OCI-LY1 (cell line): ENCODE measurements around the gene NSUN5.
"Not testable (repeated sequence)": the region's sequence is repeated elsewhere in the genome, so short reads cannot be mapped to it uniquely, and the experiment has no call there.

Source experiments
- H2AFZ ChIP-seq: fragments of 200-600 bp; sonication (generic), shearing (Covaris generic); 2 replicates; pipeline ENCODE4 v1.6.0; 2014; ENCODE audit warnings: antibody characterized with exemption, mild to moderate bottlenecking, low read length
- H3F3A ChIP-seq: fragments of 200-600 bp; sonication (generic), shearing (Covaris generic); 2 replicates; pipeline ENCODE4 v1.6.0; 2014; ENCODE audit warnings: mild to moderate bottlenecking, antibody characterized with exemption, low read length, moderate library complexity; ENCODE audit not compliant: insufficient read depth
- H3K27ac ChIP-seq: fragments of 200-600 bp; sonication (generic); 2 replicates; pipeline ENCODE4 v1.5.1; 2014; ENCODE audit warnings: low read length, mixed run types, mild to moderate bottlenecking, low read depth; ENCODE audit not compliant: poor library complexity, severe bottlenecking
- H3K27me3 ChIP-seq: fragments of 200-600 bp; sonication (generic); 2 replicates; pipeline ENCODE4 v1.6.0; 2014; ENCODE audit warnings: antibody characterized with exemption, mild to moderate bottlenecking, low read length, moderate library complexity; ENCODE audit not compliant: insufficient read depth
- H3K36me3 ChIP-seq: fragments of 200-600 bp; sonication (generic); 2 replicates; pipeline ENCODE4 v1.6.1; 2014; ENCODE audit warnings: mild to moderate bottlenecking, antibody characterized with exemption, low read length, moderate library complexity, mixed read lengths; ENCODE audit not compliant: insufficient read depth
- H3K4me1 ChIP-seq: fragments of 200-600 bp; sonication (generic); 2 replicates; pipeline ENCODE4 v1.5.1; 2014; ENCODE audit warnings: mild to moderate bottlenecking, low read length, moderate library complexity; ENCODE audit not compliant: insufficient read depth, severe bottlenecking
- H3K4me2 ChIP-seq: fragments of 200-600 bp; sonication (generic), shearing (Covaris generic); 2 replicates; pipeline ENCODE4 v1.6.1; 2014; ENCODE audit warnings: low read length
- H3K4me3 ChIP-seq: fragments of 200-600 bp; sonication (generic); 2 replicates; pipeline ENCODE4 v1.5.1; 2014; ENCODE audit warnings: low read length, low read depth, mild to moderate bottlenecking, mixed read lengths; ENCODE audit not compliant: poor library complexity, severe bottlenecking
- H3K79me2 ChIP-seq: fragments of 200-600 bp; shearing (Covaris generic); 2 replicates; pipeline ENCODE4 v1.6.1; 2016; ENCODE audit warnings: mixed run types, low read length, mixed read lengths; ENCODE audit not compliant: insufficient read depth
- H3K9ac ChIP-seq: fragments of 200-600 bp; sonication (generic), shearing (Covaris generic); 2 replicates; pipeline ENCODE4 v1.6.1; 2014; ENCODE audit warnings: mild to moderate bottlenecking, low read length, mixed read lengths
- H3K9me2 ChIP-seq: fragments of 200-600 bp; sonication (generic), shearing (Covaris generic); 2 replicates; pipeline ENCODE4 v1.6.1; 2014; ENCODE audit warnings: low read depth, mild to moderate bottlenecking, low read length, mixed read lengths
- H3K9me3 ChIP-seq: fragments of 200-600 bp; shearing (Covaris generic); 2 replicates; pipeline ENCODE4 v1.6.1; 2014; ENCODE audit warnings: low read length, mixed read lengths
- H4K20me1 ChIP-seq: fragments of 200-600 bp; sonication (generic), shearing (Covaris generic); 2 replicates; pipeline ENCODE4 v1.6.0; 2016; ENCODE audit warnings: mild to moderate bottlenecking, low read length; ENCODE audit not compliant: insufficient read depth
- CTCF ChIP-seq: fragments of 200-600 bp; sonication (generic), shearing (Covaris generic); IDR thresholded peaks from 2 replicates; pipeline ENCODE4 v1.5.1; 2017; ENCODE audit warnings: mild to moderate bottlenecking, antibody characterized with exemption, low read length, moderate library complexity, mixed read lengths
- EZH2 ChIP-seq: fragments of 200-600 bp; sonication (generic), shearing (Covaris generic); IDR thresholded peaks from 2 replicates; pipeline ENCODE4 v1.8.0; 2017; ENCODE audit warnings: borderline replicate concordance, mixed run types, mild to moderate bottlenecking, antibody characterized with exemption, low read length, moderate library complexity, mixed read lengths

Gene NSUN5

DNA sequence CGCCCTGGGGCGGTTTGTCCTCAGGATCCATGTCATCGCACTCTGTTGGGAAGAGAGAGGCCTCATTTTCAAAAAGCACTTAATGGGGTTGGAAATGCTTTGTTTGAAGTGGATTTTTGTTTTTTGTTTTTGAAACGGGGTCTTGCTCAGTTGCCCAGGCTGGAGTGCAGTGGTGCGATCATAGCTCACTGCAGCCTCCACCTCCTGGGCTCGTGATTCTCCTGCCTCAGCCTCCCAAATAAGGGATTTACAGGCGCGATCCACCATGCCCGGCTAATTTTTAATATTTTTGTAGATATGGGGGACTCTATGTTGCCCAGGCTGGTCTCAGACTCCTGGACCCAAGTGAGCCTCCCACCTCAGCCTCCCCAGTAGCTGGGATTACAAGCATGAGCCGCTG, 20.1 kb upstream of the NSUN5 start:
- H4K20me1 ChIP-seq: no peaks in the 10 kb centered on the region
- no peaks in the 10 kb centered on the region for H3K9me2 ChIP-seq
- H3K4me2 ChIP-seq: no peak overlapping the region
- H3K4me1 ChIP-seq: peaks cover 7% of the 10 kb centered on the region
- no peak overlapping the region for H2AFZ ChIP-seq
- no peaks in the 10 kb centered on the region for H3F3A ChIP-seq
- H3K27me3 ChIP-seq: 0 out of 2 replicates have a peak, but pooled peaks cover 5% of the 10 kb centered on the region
- H3K79me2 ChIP-seq: no peaks in the 10 kb centered on the region
- TF ChIP-seq EZH2 (no peak), CTCF (no peak)
- H3K9ac ChIP-seq: no peak overlapping the region
- no peaks in the 10 kb centered on the region for H3K36me3 ChIP-seq
- no peaks in the 10 kb centered on the region for H3K9me3 ChIP-seq
- no peak overlapping the region for H3K4me3 ChIP-seq
- H3K27ac ChIP-seq: no peak overlapping the region

DNA sequence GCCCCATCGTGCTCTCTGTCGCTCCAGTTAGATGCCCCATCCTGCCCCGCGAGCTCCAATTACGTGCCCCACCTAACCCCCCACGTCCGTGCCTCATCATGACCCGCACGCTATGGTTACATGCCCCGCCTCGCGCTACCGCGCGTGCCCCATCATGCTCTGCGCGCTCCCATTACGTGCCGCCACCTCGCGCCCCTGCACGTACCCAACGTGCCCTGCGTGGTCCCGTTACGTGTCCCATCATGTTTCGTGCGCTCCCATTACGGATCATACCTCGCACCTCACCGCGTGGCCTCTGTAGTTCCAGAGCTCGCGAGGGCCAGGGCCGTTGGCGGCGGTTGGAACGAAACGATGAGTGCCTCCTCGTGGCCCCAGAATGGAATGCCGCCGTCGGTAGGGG, 19.3 kb upstream of the NSUN5 start, which contains the start of the genes FKBP6 and TRIM50:
Gene FKBP6, plus strand, starts transcription at position 240 of the 400 bp plus-strand sequence. CDS start 268 bp downstream, outside the sequence.
Gene TRIM50, minus strand, starts transcription at position 161 of the 400 bp plus-strand sequence. CDS start 3,295 bp downstream, outside the sequence.
- H3K27ac ChIP-seq, H3K9me3 ChIP-seq, H3K4me2 ChIP-seq, H3K79me2 ChIP-seq, H3K27me3 ChIP-seq, H4K20me1 ChIP-seq, H3K36me3 ChIP-seq, H3K9me2 ChIP-seq, H3K9ac ChIP-seq, H3K4me1 ChIP-seq, H2AFZ ChIP-seq, H3F3A ChIP-seq, H3K4me3 ChIP-seq: not testable (repeated sequence)

DNA sequence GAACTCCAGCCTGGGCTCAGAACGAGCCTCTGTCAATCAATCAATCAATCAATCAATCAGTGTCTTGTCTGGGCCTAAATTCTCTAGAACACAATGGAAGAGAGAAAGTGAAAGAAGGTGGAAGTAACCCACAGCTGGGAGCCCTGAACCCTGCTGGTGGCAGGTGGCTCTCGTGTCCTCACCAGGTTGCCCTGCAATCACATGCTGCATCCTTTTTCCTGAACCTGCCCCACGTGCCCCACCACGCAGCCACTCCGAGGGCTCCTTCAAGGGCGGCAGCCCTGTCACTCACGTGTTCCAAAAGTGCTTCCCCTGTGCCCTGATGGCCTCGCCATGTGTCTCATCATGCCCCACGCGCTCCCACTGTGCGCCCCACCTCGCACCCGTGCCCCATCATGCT, 18.8 kb upstream of the NSUN5 start:
- not testable (repeated sequence) for H3K4me1 ChIP-seq, H3K27me3 ChIP-seq, H2AFZ ChIP-seq, H3K36me3 ChIP-seq, H3K4me3 ChIP-seq, H3F3A ChIP-seq, H4K20me1 ChIP-seq, H3K9ac ChIP-seq, H3K9me2 ChIP-seq, H3K27ac ChIP-seq, H3K9me3 ChIP-seq, H3K79me2 ChIP-seq, H3K4me2 ChIP-seq

GRCh38 chr7:73325424-73325823, 16.8 kb upstream of the NSUN5 start:
- H3K9ac ChIP-seq, H3K4me1 ChIP-seq, H3K27me3 ChIP-seq, H3K36me3 ChIP-seq, H2AFZ ChIP-seq, H3K9me2 ChIP-seq, H3F3A ChIP-seq, H3K27ac ChIP-seq, H3K9me3 ChIP-seq, H3K79me2 ChIP-seq, H4K20me1 ChIP-seq, H3K4me2 ChIP-seq, H3K4me3 ChIP-seq: not testable (repeated sequence)
